HG02852 (cell line): ENCODE results near the gene ZDHHC11B.
"Not testable (repeated sequence)": the region's sequence is repeated elsewhere in the genome, so short reads cannot be mapped to it uniquely, and the experiment has no call there.

Experiments
- ATAC-seq: cut with Tn5 transposase; IDR thresholded peaks from one replicate; pipeline ENCODE4 v1.9.1; 2021; ENCODE audit warnings: mild to moderate bottlenecking, moderate library complexity; ENCODE audit not compliant: unreplicated experiment

Gene ZDHHC11B

DNA sequence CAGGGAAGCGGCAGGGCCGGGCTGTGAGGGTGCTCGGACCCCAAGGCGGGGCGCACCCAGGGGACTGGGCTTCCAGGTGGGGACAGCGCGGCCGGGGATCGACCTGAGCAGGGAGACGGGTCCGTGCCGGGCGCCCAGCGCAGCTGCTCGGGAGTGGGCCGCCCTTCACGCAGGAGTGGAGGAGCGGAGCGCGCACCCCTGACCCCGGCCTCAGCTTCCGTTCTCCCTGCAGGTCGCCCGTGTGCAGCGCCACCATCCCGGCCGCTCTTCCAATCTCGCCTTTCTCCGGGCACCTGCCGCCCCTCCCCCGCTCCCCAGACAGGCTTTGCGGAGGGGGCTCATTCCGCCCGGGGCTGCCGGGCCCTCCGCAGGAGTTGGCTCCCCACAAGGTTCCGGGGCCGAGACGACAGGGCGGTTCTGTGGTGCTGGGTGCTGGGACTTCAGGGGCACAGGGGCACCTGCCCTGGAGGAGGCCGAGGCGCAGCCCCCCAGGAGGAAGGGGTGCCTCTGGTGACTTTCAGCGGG is 714 bp upstream of the ZDHHC11B start:
- ATAC-seq = peak; percentile 23

GRCh38 chr5:783881-784427 is 575 bp downstream of the ZDHHC11B start:
- ATAC-seq = not testable (repeated sequence)

DNA sequence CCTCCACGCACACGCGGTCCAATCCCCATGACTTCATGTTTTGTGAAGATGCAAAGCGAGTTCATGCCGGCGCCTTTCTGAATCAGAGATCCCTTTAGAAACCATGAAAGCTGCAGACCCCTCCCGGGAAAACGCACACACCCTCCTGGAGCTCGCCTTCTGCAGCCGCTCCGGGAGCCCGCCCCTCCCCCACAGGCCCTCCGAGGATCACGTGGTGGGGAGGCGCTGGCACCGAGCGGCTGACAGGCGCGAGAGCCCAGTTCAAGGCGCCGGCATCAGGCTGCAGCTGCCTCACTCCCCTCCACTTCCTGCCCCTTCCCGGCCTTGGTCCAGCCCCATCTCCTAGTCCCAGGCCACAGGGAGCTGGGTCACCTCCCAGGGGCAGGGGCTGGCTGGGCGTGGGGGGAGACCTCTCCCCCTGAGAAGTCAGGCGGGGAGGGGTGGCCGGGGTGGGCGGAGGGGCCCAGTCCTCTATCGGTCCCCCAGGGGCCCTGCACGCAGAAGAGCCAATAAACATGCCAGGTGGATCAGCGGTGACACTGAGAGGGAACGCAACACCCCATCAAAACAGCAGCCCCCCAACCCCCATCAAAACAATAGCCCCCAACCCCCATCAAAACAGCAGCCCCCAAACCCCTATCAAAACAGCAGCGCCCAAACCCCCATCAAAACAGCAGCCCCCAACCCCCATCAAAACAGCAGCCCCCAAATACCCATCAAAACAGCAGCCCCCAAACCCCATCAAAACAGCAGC is 1.3 kb downstream of the ZDHHC11B start:
- ATAC-seq = not testable (repeated sequence)

- not testable (repeated sequence) for ATAC-seq
These were observed 2.2 kb downstream of the ZDHHC11B start for GRCh38 chr5:782356-782755.

GRCh38 chr5:780571-780970 is 4.0 kb downstream of the ZDHHC11B start:
- ATAC-seq = not testable (repeated sequence)

GRCh38 chr5:778967-779366 is 5.6 kb downstream of the ZDHHC11B start:
- not testable (repeated sequence) for ATAC-seq

GRCh38 chr5:778421-778820 is 6.1 kb downstream of the ZDHHC11B start:
- ATAC-seq = not testable (repeated sequence)

DNA sequence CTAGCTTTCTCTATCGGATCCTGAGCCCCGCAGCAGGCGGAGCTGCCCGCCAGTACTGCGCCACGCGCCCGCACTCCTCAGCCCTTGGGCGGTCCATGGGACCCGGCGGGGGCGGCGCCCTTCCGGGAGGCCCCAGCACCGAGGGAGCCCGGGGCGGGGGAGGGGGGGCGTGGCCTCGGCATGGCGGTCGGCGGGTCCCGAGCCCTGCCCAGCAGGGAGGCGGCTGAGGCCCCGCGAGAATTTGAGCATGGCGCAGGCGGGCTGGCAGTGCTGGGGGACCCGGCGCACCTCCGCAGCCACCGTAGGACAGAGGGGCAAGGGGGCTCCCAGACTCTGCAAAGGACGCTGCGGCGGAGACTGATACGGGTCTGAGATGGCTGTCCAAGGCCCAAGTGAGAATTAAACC is 6.8 kb downstream of the ZDHHC11B start:
- ATAC-seq = no peak

- ATAC-seq = no peak
These were observed 7.4 kb downstream of the ZDHHC11B start for GRCh38 chr5:776862-777711.

- ATAC-seq = no peak
These were observed 8.3 kb downstream of the ZDHHC11B start for GRCh38 chr5:775961-776861.

- ATAC-seq = not testable (repeated sequence)
These were observed 9.0 kb downstream of the ZDHHC11B start for GRCh38 chr5:775595-775960.

GRCh38 chr5:774854-775505 is 9.5 kb downstream of the ZDHHC11B start:
- ATAC-seq = not testable (repeated sequence)

DNA sequence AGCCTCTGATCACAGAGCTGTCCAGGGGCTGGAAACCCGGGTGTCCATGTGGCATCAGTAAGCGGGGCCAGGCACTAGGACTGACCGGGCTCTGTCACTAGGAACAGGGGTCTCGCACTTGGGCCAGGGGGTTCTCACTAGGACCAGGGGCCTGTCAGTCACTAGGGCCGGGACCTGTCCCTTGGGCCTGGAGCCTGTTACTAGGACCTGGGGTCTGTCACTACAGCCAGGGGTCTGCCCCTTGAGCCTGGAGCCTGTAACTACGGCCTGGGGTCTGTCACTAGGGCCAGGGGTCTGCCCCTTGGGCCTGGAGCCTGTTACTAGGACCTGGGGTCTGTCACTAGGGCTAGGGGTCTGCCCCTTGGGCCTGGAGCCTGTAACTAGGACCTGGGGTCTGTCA is 10.2 kb downstream of the ZDHHC11B start:
- not testable (repeated sequence) for ATAC-seq

GRCh38 chr5:773517-774264 is 10.8 kb downstream of the ZDHHC11B start:
- no peak for ATAC-seq

DNA sequence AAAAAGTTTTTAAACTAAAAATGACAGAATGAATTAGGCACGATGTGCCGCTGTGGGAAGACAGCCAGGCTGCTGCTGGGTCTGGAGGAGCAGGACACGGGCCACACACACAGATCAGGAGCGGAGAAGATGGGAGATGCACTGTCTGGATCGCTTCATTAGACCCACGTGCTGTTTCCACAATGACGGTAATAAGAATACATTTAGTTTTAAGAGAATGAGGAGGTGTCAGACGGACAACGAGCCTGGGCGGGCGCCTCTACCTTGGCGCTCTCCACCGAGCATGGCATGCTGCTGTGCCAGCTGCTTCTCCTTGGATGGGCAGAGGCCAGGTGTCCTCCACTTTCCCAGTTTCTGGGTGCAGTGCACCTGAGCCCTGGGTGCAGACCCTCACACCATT is 11.6 kb downstream of the ZDHHC11B start:
- not testable (repeated sequence) for ATAC-seq

- not testable (repeated sequence) for ATAC-seq
These were observed 12.0 kb downstream of the ZDHHC11B start for GRCh38 chr5:772547-772890.

GRCh38 chr5:771841-772546 is 12.5 kb downstream of the ZDHHC11B start:
- not testable (repeated sequence) for ATAC-seq

- ATAC-seq = not testable (repeated sequence)
These were observed 13.3 kb downstream of the ZDHHC11B start for GRCh38 chr5:771087-771781.
